Measurements from ENCODE around the gene MOB3A.
"Not testable (repeated sequence)": the region's sequence is repeated elsewhere in the genome, so short reads cannot be mapped to it uniquely, and the experiment has no call there.

The MOB3A gene

DNA sequence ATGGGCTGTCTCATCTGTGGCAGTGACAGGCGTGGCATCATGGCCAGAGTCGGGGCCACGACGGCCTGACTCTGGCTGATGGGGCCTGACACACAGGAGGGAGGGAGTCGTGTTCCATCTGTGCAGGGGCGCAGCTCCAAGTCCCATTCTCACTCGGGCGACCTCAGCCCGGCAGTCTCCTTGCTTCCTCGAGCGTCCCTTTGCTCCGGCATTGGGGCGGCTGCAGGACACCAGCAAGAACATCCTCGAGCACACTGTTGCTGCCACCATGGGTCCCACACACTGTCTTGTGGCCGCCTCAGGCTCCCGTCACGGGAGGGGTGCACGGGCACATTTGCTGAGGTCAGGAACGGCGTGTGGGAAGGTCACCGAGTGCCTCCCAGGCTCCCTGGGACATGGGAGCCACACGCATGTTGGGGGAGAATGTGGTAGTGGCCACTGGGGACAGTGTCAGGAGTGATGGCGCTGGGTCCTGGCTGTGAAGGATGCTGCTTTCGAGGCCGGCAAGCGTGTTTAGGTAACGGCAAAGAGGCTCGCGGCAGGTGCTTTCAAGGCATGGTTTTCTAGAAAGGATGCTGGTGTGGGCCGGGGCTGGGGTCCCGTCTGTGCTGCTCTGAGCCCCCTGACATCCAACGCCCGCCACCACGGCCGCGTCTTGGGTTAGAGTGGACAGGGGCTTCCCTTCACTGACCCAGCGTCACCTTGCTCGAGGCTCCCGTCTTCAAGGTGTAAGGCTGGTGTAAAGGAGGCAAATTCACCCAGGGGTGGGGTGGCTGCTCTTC is 4.0 kb upstream of the MOB3A start:
- Histone ChIP-seq H3K36me3 (ENCODE audit: control insufficient read depth in 1 of 2, insufficient read depth in 2 of 2, low read length in 2 of 2) (peaks cover 15 to 43% of the 10 kb centered on the region in 2 donors), H3K27me3 (ENCODE audit: low read depth, low read length) (no peaks in the 10 kb centered on the region), H3K4me1 (ENCODE audit: control insufficient read depth in 1 of 2, insufficient read depth in 2 of 2, low read length in 2 of 2) (peaks cover 0 to 7% of the 10 kb centered on the region in 2 donors), H3K9me3 (ENCODE audit: control insufficient read depth in 1 of 2, low read length in 2 of 2) (no peaks in the 10 kb centered on the region), H3K4me3 (ENCODE audit: low read depth in 1 of 2, low read length in 2 of 2) (no peak overlapping the region), H3K27ac (ENCODE audit: low read length) (no peak overlapping the region)

DNA sequence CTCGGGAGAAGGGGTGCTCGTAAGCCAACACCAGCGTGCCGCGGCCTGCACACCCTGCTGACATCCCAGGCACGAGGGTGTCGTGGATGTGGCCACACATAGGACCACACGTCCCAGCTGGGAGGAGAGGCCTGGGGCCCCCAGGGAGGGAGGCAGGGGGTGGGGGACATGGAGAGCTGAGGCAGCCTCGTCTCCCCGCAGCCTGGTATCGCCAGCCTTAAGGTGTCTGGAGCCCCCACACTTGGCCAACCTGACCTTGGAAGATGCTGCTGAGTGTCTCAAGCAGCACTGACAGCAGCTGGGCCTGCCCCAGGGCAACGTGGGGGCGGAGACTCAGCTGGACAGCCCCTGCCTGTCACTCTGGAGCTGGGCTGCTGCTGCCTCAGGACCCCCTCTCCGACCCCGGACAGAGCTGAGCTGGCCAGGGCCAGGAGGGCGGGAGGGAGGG is 3.0 kb upstream of the MOB3A start:
- no peaks in the 10 kb centered on the region for H3K27me3 ChIP-seq (ENCODE audit: low read depth, low read length)
- H3K27ac ChIP-seq (ENCODE audit: low read length) = no peak overlapping the region
- peaks cover 15 to 38% of the 10 kb centered on the region in 2 donors for H3K36me3 ChIP-seq (ENCODE audit: control insufficient read depth in 1 of 2, insufficient read depth in 2 of 2, low read length in 2 of 2)
- no peak overlapping the region for H3K4me3 ChIP-seq (ENCODE audit: low read depth in 1 of 2, low read length in 2 of 2)
- H3K4me1 ChIP-seq (ENCODE audit: control insufficient read depth in 1 of 2, insufficient read depth in 2 of 2, low read length in 2 of 2) = peaks cover 0 to 17% of the 10 kb centered on the region in 2 donors
- H3K9me3 ChIP-seq (ENCODE audit: control insufficient read depth in 1 of 2, low read length in 2 of 2) = no peaks in the 10 kb centered on the region

DNA sequence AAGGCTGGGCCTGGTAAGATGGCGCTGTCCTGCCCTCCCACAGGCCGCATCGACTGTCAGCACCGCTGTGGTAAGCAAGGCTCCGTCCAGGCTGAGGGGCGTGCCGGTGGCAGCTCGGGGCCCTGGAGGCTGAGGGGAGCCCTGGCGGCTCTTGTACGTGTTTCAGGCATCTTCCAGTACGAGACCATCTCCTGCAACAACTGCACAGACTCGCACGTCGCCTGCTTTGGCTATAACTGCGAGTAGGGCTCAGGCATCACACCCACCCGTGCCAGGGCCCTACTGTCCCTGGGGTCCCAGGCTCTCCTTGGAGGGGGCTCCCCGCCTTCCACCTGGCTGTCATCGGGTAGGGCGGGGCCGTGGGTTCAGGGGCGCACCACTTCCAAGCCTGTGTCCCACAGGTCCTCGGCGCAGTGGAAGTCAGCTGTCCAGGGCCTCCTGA is 1.8 kb upstream of the MOB3A start:
- no peak overlapping the region for H3K27ac ChIP-seq (ENCODE audit: low read length)
- no peak overlapping the region for H3K4me3 ChIP-seq (ENCODE audit: low read depth in 1 of 2, low read length in 2 of 2)
- H3K4me1 ChIP-seq (ENCODE audit: control insufficient read depth in 1 of 2, insufficient read depth in 2 of 2, low read length in 2 of 2) = peaks cover 0 to 27% of the 10 kb centered on the region in 2 donors
- H3K36me3 ChIP-seq (ENCODE audit: control insufficient read depth in 1 of 2, insufficient read depth in 2 of 2, low read length in 2 of 2) = peaks cover 15 to 27% of the 10 kb centered on the region in 2 donors
- H3K27me3 ChIP-seq (ENCODE audit: low read depth, low read length) = no peaks in the 10 kb centered on the region
- no peaks in the 10 kb centered on the region for H3K9me3 ChIP-seq (ENCODE audit: control insufficient read depth in 1 of 2, low read length in 2 of 2)

DNA sequence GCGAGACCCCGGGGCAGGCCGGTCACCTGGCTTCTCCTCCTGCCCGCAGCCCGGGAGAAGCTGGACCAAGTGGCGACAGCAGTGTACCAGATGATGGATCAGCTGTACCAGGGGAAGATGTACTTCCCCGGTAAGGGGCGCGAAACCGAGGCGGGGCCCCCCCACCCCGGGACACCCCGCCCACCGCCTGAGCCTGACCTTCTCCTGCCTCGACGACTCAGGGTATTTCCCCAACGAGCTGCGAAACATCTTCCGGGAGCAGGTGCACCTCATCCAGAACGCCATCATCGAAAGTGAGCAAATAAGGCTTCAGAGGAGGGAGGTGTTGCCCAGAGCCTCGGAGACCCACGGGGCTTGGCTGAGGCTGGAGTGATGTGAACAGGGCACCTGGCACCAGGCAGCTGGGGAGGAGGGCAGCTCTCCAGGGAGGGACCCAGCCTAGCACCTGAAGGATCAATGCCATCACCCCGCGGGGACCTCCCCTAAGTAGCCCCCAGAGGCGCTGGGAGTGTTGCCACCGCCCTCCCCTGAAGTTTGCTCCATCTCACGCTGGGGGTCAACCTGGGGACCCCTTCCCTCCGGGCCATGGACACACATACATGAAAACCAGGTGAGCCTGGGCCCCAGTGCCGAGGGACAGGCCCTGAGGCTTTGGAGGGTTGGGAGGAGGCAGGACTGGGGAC is 1.2 kb upstream of the MOB3A start:
- no peaks in the 10 kb centered on the region for H3K9me3 ChIP-seq (ENCODE audit: control insufficient read depth in 1 of 2, low read length in 2 of 2)
- H3K36me3 ChIP-seq (ENCODE audit: control insufficient read depth in 1 of 2, insufficient read depth in 2 of 2, low read length in 2 of 2) = peaks cover 15 to 26% of the 10 kb centered on the region in 2 donors
- H3K27ac ChIP-seq (ENCODE audit: low read length) = no peak overlapping the region
- H3K27me3 ChIP-seq (ENCODE audit: low read depth, low read length) = no peaks in the 10 kb centered on the region
- peaks cover 0 to 32% of the 10 kb centered on the region in 2 donors for H3K4me1 ChIP-seq (ENCODE audit: control insufficient read depth in 1 of 2, insufficient read depth in 2 of 2, low read length in 2 of 2)
- H3K4me3 ChIP-seq (ENCODE audit: low read depth in 1 of 2, low read length in 2 of 2) = peak overlapping the region; percentile 42 to 59

DNA sequence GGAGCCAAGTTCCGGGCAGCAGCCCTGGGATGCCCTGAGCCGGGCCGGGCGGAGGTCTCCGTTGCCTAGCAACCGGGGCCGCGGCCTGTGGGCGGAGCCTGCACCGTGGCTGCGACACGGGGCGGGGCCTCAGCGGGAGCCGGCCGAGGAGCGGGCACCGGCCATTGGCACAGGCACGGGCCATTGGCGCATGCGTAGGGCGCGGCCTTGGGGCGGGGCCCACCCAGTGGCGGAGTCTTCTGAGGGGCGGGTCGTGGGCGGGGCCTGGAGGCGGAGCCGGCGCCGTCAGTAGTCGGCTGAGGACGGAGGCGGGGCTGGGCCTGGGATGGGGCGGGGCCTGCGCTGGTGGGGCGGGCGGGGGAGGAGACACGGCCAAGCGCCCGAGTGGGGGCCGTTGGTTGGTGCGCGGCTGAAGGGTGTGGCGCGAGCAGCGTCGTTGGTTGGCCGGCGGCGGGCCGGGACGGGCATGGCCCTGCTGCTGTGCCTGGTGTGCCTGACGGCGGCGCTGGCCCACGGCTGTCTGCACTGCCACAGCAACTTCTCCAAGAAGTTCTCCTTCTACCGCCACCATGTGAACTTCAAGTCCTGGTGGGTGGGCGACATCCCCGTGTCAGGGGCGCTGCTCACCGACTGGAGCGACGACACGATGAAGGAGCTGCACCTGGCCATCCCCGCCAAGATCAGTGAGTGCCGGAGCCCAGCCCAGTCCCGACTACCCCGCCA is 515 bp upstream of the MOB3A start, which contains the start of gene IZUMO4:
TSS of gene IZUMO4 (plus strand) at position 436 of the 723 bp plus-strand sequence. CDS start at position 467, 31 bp downstream.
- H3K4me3 ChIP-seq (ENCODE audit: low read depth in 1 of 2, low read length in 2 of 2) = peak within 1 kb of the TSS; percentile 63 to 80
- H3K27me3 ChIP-seq (ENCODE audit: low read depth, low read length) = no peaks in the 10 kb centered on the region
- peak within 1 kb of the TSS; percentile 65 for H3K27ac ChIP-seq (ENCODE audit: low read length)
- H3K36me3 ChIP-seq (ENCODE audit: control insufficient read depth in 1 of 2, insufficient read depth in 2 of 2, low read length in 2 of 2) = peaks cover 9 to 22% of the 10 kb centered on the region in 2 donors
- no peaks in the 10 kb centered on the region for H3K9me3 ChIP-seq (ENCODE audit: control insufficient read depth in 1 of 2, low read length in 2 of 2)
- peaks cover 0 to 39% of the 10 kb centered on the region in 2 donors for H3K4me1 ChIP-seq (ENCODE audit: control insufficient read depth in 1 of 2, insufficient read depth in 2 of 2, low read length in 2 of 2)

DNA sequence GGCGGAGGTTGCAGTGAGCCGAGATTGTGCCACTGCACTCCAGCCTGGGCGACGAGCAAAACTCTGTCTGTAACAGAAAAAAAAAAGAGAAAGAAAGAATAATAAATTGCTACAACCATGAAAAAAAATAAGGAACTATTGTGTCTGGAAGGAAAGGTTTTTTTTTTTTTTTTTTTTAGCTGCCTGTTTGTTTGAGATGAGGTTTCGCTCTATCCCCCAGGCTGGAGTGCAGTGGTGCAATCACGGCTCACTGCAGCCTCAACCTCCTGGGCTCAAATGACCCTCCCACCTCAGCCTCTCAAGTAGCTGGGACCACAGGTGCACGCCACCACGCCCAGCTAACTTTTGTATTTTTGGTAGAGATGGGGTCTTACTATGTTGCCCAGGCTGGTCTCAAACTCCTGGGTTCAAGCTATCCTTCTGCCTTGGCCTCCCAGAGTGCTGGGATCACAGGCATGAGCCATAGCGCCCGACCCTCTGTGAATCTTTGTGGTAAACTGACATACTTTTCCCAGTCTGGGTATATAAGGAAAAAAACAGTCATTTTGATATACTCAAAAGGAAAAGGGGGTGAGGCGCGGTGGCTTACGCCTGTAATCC is 4.1 kb downstream of the MOB3A start:
- H3K27me3 ChIP-seq (ENCODE audit: low read depth, low read length); H3K36me3 ChIP-seq (ENCODE audit: control insufficient read depth in 1 of 2, insufficient read depth in 2 of 2, low read length in 2 of 2); H3K27ac ChIP-seq (ENCODE audit: low read length); H3K9me3 ChIP-seq (ENCODE audit: control insufficient read depth in 1 of 2, low read length in 2 of 2); H3K4me3 ChIP-seq (ENCODE audit: low read depth in 1 of 2, low read length in 2 of 2): not testable (repeated sequence)
- H3K4me1 ChIP-seq (ENCODE audit: control insufficient read depth in 1 of 2, insufficient read depth in 2 of 2, low read length in 2 of 2) = peaks cover 7 to 67% of the 10 kb centered on the region in 2 donors

DNA sequence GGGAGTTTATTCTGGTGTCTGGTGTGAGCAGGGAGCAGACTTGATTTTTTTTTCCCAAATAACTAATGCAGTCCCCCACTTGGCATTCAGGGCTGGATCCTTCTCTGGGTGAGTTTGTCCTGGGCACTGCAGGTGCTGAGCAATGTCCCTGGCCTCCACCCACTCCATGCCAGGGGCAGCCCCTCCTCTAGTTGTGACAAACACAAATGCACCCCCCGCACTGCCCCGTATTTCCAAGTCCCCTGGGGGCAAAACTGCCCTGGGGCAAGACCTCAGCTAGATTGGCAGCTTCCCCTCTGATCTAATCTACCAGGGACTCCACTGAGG is 6.4 kb downstream of the MOB3A start:
- peak overlapping the region; percentile 63 for H3K27ac ChIP-seq (ENCODE audit: low read length)
- no peaks in the 10 kb centered on the region for H3K27me3 ChIP-seq (ENCODE audit: low read depth, low read length)
- H3K4me1 ChIP-seq (ENCODE audit: control insufficient read depth in 1 of 2, insufficient read depth in 2 of 2, low read length in 2 of 2) = peaks cover 7 to 65% of the 10 kb centered on the region in 2 donors
- no peak overlapping the region for H3K4me3 ChIP-seq (ENCODE audit: low read depth in 1 of 2, low read length in 2 of 2)
- no peaks in the 10 kb centered on the region for H3K9me3 ChIP-seq (ENCODE audit: control insufficient read depth in 1 of 2, low read length in 2 of 2)
- H3K36me3 ChIP-seq (ENCODE audit: control insufficient read depth in 1 of 2, insufficient read depth in 2 of 2, low read length in 2 of 2) = peaks cover 0 to 4% of the 10 kb centered on the region in 2 donors

DNA sequence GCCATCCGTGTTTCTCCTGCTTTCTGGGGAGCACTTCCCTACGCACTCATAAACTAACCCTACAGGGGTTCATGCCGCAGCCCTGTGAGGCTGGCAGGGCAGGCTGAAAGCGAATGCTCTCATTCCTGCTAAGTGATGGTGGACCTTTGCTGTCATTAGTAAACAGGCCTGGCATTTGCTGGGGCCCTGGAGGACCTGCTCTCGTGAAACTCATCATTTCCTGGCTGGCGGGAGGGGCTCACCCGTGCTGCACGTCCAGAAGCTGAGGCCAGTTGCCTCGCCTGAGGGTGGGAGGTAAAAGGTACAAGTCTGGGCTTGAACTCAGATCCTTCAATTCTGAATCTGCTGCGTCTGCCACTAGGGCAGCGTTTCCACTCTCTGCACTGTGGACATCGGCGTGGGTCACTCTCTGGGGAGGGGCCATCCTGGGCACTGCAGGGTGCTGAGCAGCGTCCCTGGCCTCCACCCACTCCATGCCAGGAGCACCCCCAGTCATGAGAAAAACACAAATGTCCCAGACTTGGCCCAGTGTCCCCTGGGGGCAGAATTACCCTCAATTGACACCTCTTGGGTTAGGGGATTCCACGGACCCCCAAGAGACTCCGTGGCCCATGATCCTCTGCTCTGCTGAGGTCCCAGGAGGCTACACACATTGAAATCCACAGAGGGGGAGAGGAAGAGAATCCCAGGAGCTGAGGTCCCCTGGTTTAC is 7.0 kb downstream of the MOB3A start:
- H3K27me3 ChIP-seq (ENCODE audit: low read depth, low read length) = no peaks in the 10 kb centered on the region
- peak overlapping the region; percentile 63 for H3K27ac ChIP-seq (ENCODE audit: low read length)
- peaks cover 7 to 60% of the 10 kb centered on the region in 2 donors for H3K4me1 ChIP-seq (ENCODE audit: control insufficient read depth in 1 of 2, insufficient read depth in 2 of 2, low read length in 2 of 2)
- H3K36me3 ChIP-seq (ENCODE audit: control insufficient read depth in 1 of 2, insufficient read depth in 2 of 2, low read length in 2 of 2) = peaks cover 0 to 4% of the 10 kb centered on the region in 2 donors
- no peaks in the 10 kb centered on the region for H3K9me3 ChIP-seq (ENCODE audit: control insufficient read depth in 1 of 2, low read length in 2 of 2)
- no peak overlapping the region for H3K4me3 ChIP-seq (ENCODE audit: low read depth in 1 of 2, low read length in 2 of 2)

DNA sequence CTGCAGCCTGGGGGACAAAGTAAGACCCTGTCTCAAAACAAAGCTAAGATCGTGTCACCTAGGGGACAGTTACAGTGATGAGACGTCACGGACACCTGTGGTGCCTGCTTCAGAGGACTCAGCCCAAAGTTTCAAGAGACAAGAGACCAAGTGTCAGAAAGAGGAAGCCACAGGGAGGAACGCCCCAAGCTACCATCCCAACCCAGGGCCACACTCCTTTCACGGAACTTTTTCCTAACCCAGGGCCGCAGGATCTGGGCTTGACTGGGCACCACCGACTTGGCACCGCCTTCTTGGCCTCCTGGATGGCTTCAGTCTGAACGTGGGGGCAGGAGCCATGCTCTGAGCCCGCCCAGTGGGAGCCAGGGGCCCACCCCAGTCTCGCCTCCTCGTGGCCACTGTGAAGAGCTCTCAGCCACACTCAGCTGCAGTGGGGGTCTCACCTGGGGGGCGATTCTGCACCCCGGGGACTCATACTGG is 8.5 kb downstream of the MOB3A start:
- Histone ChIP-seq H3K27ac (ENCODE audit: low read length) (peak overlapping the region; percentile 31), H3K27me3 (ENCODE audit: low read depth, low read length) (no peaks in the 10 kb centered on the region), H3K9me3 (ENCODE audit: control insufficient read depth in 1 of 2, low read length in 2 of 2) (no peaks in the 10 kb centered on the region), H3K36me3 (ENCODE audit: control insufficient read depth in 1 of 2, insufficient read depth in 2 of 2, low read length in 2 of 2) (peaks cover 0 to 11% of the 10 kb centered on the region in 2 donors), H3K4me3 (ENCODE audit: low read depth in 1 of 2, low read length in 2 of 2) (no peak overlapping the region), H3K4me1 (ENCODE audit: control insufficient read depth in 1 of 2, insufficient read depth in 2 of 2, low read length in 2 of 2) (peaks cover 7 to 53% of the 10 kb centered on the region in 2 donors)
